ENCODE measurements around the gene DENND2C. TPM values are rescaled to one million over a fixed set of nuclear protein-coding genes. Genes with fewer than 3 reads are reported as not detected.
A peak's percentile ranks its signal among the peaks of the same experiment; 100 is the strongest.

DENND2C gene
- total RNA-seq, 1 experiment from 2014 or later = 3.6 TPM

DNA sequence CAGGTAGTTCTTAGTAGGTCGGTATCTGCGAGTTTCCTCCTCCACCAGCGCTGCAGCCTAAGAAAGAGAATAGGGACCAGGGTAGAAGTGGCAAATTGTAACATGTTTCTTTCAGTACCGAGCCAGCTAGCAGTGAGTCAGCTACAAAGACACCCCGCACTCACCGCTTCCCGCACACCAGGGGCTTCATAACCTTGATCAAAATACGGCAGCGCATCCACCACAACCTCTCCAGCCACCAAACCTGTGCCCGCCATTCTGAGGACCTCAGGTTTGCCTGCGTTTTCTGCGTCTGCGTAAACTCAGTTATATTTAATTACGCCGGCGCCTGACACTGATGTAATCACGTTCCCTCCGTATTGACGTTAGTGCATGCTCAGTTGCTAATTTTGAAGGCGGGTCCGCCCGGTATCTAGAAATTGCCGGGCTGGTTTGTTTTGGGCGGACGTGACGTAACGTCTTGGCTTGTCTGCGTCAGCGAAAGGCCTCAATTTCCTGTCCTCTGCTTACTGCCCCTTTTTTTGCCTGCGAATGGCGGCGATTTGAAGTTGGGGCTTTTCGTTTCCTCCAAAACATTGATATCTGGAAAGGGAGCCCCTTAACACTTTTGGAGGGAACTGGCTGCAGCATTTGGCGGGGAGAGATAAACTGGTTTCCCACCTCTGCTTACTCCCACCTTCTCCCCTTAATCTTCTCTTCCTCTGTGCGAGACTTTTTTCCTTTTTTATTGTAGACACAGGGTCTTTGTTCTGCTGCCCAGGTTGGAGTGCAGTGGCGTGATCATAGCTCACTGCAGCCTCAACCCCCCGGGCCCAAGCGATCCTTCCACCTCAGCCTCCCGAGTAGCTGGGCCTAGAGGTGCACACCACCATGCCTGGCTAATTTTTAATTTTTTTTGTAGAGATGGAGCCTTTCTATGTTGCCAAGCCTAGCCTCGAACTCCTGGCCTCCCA lies 88.2 kb downstream of the DENND2C start, which contains the start of gene BCAS2:
Gene BCAS2 (minus strand): TSS at position 281 of the 953 bp plus-strand sequence. CDS start 24 bp downstream, at position 257.
- peak; percentile 96 for DNase-seq
- no CpG with 5 or more reads among the region's 40 CpGs for WGBS (ENCODE audit: extremely low coverage, insufficient read length, low lambda C conversion rate)

More for the DNA sequence above, 88.2 kb downstream of the DENND2C start, which contains the start of gene BCAS2:
- peak within 1 kb of the TSS; percentile 91 for H3K4me2 ChIP-seq (ENCODE audit: insufficient read depth, insufficient read length, low read length)
- peak within 1 kb of the TSS; percentile 24 for H2BK120ac ChIP-seq (ENCODE audit: low read depth, low read length, poor library complexity, severe bottlenecking)
- no peaks in the 10 kb centered on the region for H3K4me1 ChIP-seq (ENCODE audit: insufficient read depth, low read length)
- peak within 1 kb of the TSS; percentile 58 for H2BK5ac ChIP-seq (ENCODE audit: insufficient read length, low read length)
- H2BK12ac ChIP-seq (ENCODE audit: insufficient read length, low read depth, low read length) = no peak within 1 kb of the TSS
- no peak within 1 kb of the TSS for H3K23ac ChIP-seq (ENCODE audit: insufficient read length, low read depth, low read length)
- no peak within 1 kb of the TSS for H3K27ac ChIP-seq (ENCODE audit: insufficient read length, low read depth, low read length)
- H3K36me3 Mint-ChIP-seq (ENCODE audit: insufficient read depth in 1 of 3, low read depth in 3 of 3) = peaks cover 14 to 32% (median 30%) of the 10 kb centered on the region in 3 experiments; a peak in 6 of 7 replicates
- H3K27me3 ChIP-seq (ENCODE audit: insufficient read depth, low read length) = no peaks in the 10 kb centered on the region
- no peak within 1 kb of the TSS for H2AK5ac ChIP-seq (ENCODE audit: insufficient read length, low read length)
- peaks cover 9% of the 10 kb centered on the region for H3K23me2 ChIP-seq (ENCODE audit: insufficient read length, low read depth, low read length, poor library complexity, severe bottlenecking)
- peak within 1 kb of the TSS; percentile 58 for H4K8ac ChIP-seq (replicated peaks; ENCODE audit: insufficient read length, low read depth, low read length)
- H3K18ac ChIP-seq (ENCODE audit: insufficient read length, low read depth, low read length) = peak within 1 kb of the TSS; percentile 95
- TF ChIP-seq, protein P1, sequence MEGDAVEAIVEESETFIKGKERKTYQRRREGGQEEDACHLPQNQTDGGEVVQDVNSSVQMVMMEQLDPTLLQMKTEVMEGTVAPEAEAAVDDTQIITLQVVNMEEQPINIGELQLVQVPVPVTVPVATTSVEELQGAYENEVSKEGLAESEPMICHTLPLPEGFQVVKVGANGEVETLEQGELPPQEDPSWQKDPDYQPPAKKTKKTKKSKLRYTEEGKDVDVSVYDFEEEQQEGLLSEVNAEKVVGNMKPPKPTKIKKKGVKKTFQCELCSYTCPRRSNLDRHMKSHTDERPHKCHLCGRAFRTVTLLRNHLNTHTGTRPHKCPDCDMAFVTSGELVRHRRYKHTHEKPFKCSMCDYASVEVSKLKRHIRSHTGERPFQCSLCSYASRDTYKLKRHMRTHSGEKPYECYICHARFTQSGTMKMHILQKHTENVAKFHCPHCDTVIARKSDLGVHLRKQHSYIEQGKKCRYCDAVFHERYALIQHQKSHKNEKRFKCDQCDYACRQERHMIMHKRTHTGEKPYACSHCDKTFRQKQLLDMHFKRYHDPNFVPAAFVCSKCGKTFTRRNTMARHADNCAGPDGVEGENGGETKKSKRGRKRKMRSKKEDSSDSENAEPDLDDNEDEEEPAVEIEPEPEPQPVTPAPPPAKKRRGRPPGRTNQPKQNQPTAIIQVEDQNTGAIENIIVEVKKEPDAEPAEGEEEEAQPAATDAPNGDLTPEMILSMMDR (conservative IDR thresholded peaks at IDR 0.05) = no peak
- no peaks in the 10 kb centered on the region for H3K9me3 Mint-ChIP-seq
- H2BK20ac ChIP-seq (ENCODE audit: low read depth, low read length, poor library complexity, severe bottlenecking) = no peak within 1 kb of the TSS
- H3K9ac ChIP-seq (ENCODE audit: extremely low read depth, insufficient read length, low read length) = peak within 1 kb of the TSS; percentile 96
- peaks cover 2 to 9% of the 10 kb centered on the region in 2 experiments; a peak in 3 of 4 replicates for H3K4me1 Mint-ChIP-seq
- H3T11ph ChIP-seq (ENCODE audit: low read length) = peak within 1 kb of the TSS; percentile 89
- peak within 1 kb of the TSS; percentile 97 to 99 (median 99) for H3K27ac Mint-ChIP-seq
- peaks cover 4% of the 10 kb centered on the region; the same call in 1 of the 2 replicates for H3K79me2 ChIP-seq (ENCODE audit: insufficient read depth, low read length)
- peak within 1 kb of the TSS; percentile 92 for H3K14ac ChIP-seq (ENCODE audit: insufficient read depth, low read length)
- peak within 1 kb of the TSS; percentile 59 for H4K91ac ChIP-seq (ENCODE audit: insufficient read length, low read depth, low read length)
- H3K27me3 Mint-ChIP-seq (ENCODE audit: low read depth) = peaks cover 4% of the 10 kb centered on the region
- peaks cover 3% of the 10 kb centered on the region for H3K79me1 ChIP-seq (ENCODE audit: insufficient read depth, low read depth, low read length, poor library complexity, severe bottlenecking)
- peak within 1 kb of the TSS; percentile 94 to 99 for H3K4me3 Mint-ChIP-seq
- H3K9me3 ChIP-seq (ENCODE audit: control insufficient read depth, low read depth, low read length) = no peaks in the 10 kb centered on the region
- H3K4ac ChIP-seq (ENCODE audit: low read depth, low read length) = peak within 1 kb of the TSS; percentile 32; the same call in 1 of the 2 replicates
- 0 out of 2 replicates have a peak within 1 kb of the TSS, but pooled peaks have one; percentile 29 for H2BK15ac ChIP-seq (ENCODE audit: low read depth, low read length)
- no peaks in the 10 kb centered on the region for H4K20me1 ChIP-seq (ENCODE audit: control insufficient read depth, insufficient read depth, insufficient read length)
- H2AFZ ChIP-seq (ENCODE audit: low read length) = no peak within 1 kb of the TSS
- peak within 1 kb of the TSS; percentile 96 for H4K5ac ChIP-seq (ENCODE audit: insufficient read length, low read depth, low read length)
- no peak within 1 kb of the TSS for H3K56ac ChIP-seq (ENCODE audit: insufficient read length, low read depth, low read length)
